Gastroesophageal sphincter (tissue), 3 donors: ENCODE data around the gene ELMO3.

ENCODE experiments used
- EP300 ChIP-seq: sonication (generic); formaldehyde crosslinking; IDR thresholded peaks from one replicate; pipeline ENCODE4 v1.6.1; 2017; ENCODE audit warnings: antibody characterized with exemption, mild to moderate bottlenecking
- POLR2A ChIP-seq, 2 donors: fragments of 450-650 bp; IDR thresholded peaks; one replicate each; pipeline ENCODE4 v1.6.1; 2017; ENCODE audit warnings: antibody characterized with exemption in 2 of 2, mild to moderate bottlenecking in 2 of 2, moderate library complexity in 1 of 2
- POLR2AphosphoS5 ChIP-seq: sonication (generic); formaldehyde crosslinking; IDR thresholded peaks from one replicate; pipeline ENCODE4 v1.6.1; 2017; ENCODE audit warnings: antibody characterized with exemption
- TF ChIP-seq, protein P1 (sequence below), 4 experiments: fragments of 200-600 bp in 2 of 4; fragments of 450-650 bp in 2 of 4; sonication (generic) in 1 of 4; IDR thresholded peaks; one replicate each; pipeline ENCODE4 v1.5.1; 2017 to 2019; ENCODE audit warnings: antibody characterized with exemption in 4 of 4, mild to moderate bottlenecking in 2 of 4, moderate library complexity in 2 of 4

GRCh38 chr16:67187175-67187890 lies 11.6 kb upstream of the ELMO3 start:
- TF ChIP-seq, protein P1, sequence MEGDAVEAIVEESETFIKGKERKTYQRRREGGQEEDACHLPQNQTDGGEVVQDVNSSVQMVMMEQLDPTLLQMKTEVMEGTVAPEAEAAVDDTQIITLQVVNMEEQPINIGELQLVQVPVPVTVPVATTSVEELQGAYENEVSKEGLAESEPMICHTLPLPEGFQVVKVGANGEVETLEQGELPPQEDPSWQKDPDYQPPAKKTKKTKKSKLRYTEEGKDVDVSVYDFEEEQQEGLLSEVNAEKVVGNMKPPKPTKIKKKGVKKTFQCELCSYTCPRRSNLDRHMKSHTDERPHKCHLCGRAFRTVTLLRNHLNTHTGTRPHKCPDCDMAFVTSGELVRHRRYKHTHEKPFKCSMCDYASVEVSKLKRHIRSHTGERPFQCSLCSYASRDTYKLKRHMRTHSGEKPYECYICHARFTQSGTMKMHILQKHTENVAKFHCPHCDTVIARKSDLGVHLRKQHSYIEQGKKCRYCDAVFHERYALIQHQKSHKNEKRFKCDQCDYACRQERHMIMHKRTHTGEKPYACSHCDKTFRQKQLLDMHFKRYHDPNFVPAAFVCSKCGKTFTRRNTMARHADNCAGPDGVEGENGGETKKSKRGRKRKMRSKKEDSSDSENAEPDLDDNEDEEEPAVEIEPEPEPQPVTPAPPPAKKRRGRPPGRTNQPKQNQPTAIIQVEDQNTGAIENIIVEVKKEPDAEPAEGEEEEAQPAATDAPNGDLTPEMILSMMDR (IDR thresholded peaks at IDR 0.05), result no peak
- TF ChIP-seq POLR2AphosphoS5 (no peak), POLR2A (IDR thresholded peaks at IDR 0.05) (no peak), EP300 (no peak)
